Measurements from ENCODE around the gene LRFN4.

GRCh38 chr11:66901964-66902390 is 45.1 kb downstream of the LRFN4 start:
- no peak for TF ChIP-seq CTCF (IDR thresholded peaks at IDR 0.05)
- no peak for TF ChIP-seq ZFX (IDR thresholded peaks at IDR 0.05; ENCODE audit: borderline replicate concordance)
